GM19240 (cell line): ENCODE results near the gene TOP2A.
"Not testable (repeated sequence)": the region's sequence is repeated elsewhere in the genome, so short reads cannot be mapped to it uniquely, and the experiment has no call there.

ENCODE experiments used
- DNase-seq: peaks from one replicate; pipeline ENCODE4 v3.0.0; 2011; ENCODE audit warnings: low spot score; ENCODE audit not compliant: insufficient read length

TOP2A gene

GRCh38 chr17:40378966-40379365 is 38.7 kb downstream of the TOP2A start:
- no peak for DNase-seq

DNA sequence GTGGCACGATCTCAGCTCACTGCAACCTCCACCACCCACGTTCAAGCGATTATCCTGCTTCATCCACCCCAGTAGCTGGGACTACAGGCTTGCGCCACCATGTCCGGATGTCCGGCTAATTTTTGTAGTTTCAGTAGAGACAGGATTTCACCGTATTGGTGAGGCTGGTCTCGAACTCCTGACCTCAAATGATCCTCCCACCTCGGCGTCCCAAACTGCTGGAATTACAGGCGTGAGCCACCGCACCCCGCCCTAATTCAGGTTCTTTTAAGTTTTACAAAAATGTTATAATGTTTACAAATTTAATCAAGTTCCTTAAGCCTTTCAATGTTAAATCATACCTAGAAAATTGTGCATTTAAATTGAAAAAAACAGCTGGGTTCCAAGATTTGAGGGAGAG is 39.9 kb downstream of the TOP2A start:
- no peak for DNase-seq

DNA sequence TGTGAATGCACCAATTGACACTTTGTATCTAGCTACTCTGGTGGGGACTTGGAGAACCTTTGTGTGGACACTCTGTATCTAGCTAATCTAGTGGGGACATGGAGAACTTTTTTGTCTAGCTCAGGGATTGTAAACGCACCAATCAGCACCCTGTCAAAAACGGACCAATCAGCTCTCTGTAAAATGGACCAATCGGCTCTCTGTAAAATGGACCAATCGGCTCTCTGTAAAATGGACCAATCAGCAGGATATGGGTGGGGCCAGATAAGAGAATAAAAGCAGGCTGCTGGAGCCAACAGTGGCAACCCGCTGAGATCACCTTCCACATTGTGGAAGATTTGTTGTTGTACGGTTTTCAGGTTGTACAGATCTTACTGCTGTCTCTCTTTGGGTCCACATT is 41.2 kb downstream of the TOP2A start:
- DNase-seq, result not testable (repeated sequence)

DNA sequence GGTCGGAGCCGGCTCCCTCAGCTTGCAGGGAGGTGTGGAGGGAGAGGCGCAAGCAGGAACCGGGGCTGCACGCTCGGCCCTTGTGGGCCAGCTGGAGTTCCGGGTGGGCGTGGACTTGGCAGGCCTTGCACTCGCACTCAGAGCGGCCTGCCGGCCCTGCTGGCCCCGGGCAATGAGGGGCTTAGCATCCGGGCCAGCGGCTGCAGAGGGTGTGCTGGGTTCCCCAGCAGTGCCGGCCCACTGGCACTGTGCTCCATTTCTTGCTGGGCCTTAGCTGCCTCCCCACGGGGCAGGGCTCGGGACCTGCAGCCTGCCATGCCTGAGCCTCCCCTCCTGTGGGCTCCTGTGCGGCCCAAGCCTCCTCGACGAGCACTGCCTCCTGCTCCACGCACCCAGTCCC is 41.9 kb downstream of the TOP2A start:
- DNase-seq, result not testable (repeated sequence)

- no peak for DNase-seq
Measured at GRCh38 chr17:40374821-40375498, 42.7 kb downstream of the TOP2A start.

DNA sequence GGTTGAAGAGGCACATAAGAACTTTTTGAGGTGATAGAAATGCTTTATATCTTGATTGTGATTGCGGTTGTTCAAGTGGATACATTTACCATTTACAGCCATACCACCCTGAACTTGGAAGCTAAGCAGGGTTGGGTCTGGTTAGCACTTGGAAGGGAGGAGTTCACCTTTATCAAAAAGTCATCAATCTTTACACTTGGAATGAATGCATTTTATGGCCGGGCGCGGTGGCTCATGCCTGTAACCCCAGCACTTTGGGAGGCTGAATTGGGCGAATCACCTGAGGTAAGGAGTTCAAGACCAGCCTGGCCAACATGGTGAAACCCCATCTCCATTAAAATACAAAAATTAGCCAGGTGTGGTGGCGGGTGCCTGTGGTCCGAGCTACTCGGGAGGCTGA is 43.7 kb downstream of the TOP2A start:
- DNase-seq, result no peak

DNA sequence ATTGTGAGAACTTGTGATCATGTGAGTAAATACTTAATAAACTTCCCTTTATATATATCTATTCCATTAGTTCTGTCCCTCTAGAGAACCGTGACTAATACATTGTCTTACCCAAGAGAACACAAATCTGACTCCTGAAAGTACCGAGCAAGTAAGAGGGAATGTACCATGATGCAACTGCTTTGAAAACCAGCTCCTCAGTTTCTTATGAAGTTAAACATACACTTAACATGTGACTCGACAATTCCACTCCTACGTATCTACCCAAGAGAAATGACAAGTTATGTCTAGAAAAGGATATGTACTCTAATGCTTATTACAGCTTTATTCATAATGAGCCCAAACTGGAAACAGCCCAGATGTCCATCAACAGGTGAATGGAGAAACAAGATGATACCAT is 44.4 kb downstream of the TOP2A start:
- DNase-seq, result no peak

DNA sequence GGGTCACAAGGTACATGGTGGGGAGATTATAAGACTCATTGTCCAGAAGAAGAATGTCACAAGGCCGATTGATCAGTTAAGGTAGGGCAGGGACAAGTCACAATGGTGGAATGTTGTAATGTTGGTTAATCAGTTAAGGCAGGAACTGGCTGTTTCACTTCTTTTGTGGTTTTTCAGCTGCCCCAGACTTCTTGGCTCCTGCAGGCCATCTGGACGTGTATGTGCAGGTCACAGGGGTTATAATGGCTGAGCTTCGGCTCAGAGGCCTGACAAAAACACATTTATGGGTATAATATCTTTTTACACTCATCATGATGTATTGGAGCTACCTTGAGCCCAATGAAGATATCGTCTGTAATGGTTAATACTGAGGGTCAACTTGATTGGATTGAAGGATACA is 45.1 kb downstream of the TOP2A start:
- not testable (repeated sequence) for DNase-seq

DNA sequence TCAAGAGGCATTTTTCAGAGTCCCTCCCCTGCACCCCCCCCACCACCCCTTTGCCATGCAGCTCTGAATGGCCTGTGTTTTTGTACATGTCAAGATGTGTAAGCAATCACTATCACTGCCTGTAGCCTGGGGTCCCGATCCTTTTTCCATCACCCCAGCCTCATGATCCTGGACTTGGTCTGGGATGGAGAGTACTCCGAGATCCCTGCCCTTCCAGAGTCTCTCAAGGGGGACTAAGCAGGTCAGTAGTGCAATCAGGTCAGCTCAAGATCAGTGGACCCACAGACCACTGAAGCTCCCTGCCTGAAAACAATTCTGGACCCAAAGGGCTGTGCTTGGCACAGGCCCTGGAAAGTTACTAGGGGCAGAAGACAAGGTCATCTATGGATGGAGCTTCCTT is 45.7 kb downstream of the TOP2A start:
- DNase-seq, result no peak

DNA sequence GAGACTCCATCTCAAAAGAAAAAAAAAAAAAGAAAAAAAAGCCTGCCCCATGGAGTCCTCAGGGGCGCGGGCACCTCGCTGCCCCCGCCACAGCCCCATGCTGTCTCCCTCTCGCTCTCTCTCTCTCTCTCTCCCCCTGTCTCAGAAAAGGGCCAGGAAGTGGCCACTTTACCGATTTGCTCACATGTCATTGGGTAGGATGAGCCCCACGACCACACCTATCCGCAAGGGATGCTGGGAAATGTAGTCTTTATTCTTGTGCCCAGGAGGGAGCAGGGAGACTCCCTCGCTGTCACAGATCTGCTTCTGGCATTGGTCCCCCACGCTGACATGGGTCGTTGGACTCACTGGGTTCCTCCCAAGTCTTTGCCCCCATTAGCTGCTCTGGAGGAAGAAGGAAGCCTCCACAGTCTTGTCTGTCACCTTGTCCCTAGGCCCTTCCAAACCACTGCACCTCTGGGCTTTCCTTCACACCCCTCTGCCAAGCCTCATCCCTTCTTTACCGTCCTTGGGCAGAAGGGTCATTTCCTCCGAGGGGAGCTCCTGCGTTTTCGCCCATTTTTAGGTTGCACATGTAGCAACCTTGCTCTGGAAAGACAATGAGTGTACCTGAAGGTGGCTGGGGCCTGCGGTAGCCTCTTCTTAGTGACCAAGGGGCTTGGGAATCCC is 46.3 kb downstream of the TOP2A start:
- no peak for DNase-seq

- DNase-seq, result no peak
Measured at GRCh38 chr17:40369923-40370322, 47.8 kb downstream of the TOP2A start.

DNA sequence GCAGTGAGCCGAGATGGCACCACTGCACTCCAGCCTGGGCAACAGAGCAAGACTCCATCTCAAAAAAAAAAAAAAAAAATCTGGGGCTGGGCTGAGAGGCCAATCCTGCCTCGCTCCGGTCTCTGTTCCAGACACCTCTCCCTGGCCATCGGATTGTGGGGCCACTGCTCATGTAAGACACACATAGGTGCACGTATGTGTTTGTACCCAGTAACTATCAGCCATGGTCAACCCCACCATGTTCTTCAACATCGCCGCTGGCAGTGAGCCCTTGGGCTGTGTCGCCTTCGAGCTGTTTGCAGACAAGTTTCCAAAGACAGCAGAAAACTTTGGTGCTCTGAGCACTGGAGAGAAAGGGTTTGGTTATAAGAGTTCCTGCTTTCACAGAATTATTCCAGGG is 50.0 kb downstream of the TOP2A start:
- DNase-seq, result not testable (repeated sequence)

GRCh38 chr17:40366861-40367518 is 50.7 kb downstream of the TOP2A start:
- DNase-seq, result no peak

DNA sequence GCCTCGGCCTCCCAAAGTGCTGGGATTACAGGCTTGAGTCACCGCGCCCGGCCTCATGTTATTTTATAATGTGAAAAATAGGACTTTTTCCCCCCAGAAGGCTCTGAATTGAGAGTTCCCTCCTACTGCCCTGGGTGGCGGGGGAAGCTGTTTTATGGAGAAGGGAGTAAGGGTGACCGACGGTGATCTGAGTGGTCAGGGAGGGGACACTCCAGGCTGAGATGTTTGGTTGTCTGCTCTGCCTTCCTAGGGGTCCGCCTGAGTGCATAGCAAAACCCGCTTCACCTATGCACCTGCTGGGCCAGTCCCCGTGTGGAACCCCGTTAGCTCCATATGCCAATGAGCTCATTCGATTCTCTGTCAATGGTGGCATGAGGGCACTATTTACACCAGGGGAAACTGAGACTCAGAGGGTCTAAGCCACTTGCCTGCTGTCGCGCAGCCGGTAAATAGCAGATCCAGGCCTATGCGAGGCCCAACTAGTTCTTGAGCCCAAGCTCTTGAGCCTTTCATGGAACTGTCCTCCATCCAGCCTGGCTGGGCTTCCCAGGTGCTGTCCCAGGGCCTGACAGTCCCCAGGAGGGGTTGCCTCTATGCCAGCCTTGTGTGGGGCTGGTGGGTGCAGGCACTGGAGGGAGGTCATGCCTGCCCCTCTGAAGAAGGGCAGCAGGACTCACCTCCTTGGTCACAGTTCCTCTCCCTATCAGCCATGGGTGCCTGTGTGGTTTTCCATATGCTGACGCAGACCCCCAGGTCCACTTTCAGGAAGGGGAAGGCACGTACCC is 51.4 kb downstream of the TOP2A start:
- no peak for DNase-seq

- no peak for DNase-seq
Measured at GRCh38 chr17:40364906-40365305, 52.8 kb downstream of the TOP2A start.

DNA sequence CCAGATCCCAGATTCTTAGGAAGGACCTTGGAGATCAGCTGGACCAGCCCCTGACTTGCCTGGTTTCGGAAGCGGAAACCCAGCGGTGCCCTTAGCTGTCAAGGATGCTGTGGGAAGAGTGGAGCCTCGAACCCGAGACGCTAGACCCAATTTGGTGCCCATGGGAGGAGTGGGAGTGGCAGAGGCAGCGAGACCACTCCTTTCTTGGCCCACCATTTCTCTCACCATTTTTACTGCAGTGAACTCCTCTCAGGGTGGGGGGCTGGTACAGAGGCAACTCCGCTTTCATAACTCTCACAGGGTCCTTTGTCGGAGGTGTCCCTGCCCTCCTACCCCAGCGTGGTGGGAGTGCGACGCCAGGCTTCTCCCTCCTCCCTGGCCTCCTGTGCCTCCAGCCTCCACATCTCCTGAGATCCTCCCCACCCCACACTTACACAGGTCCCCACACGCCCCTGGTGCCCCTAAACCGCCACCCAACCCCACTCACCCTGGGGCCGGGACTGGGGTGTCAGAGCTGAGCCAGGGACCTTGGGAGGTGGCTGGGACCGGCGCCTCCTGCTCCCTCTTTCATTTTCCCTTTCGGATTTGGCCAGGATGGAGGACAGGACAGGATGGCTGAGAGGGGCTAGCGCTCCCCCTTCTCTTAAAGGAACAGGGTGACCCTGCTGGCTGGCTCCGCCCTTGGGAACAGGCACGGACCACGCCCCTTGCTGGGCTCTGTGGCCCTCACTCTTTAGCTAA is 53.4 kb downstream of the TOP2A start, which contains the start of gene GJD3:
Gene GJD3, minus strand, starts transcription at position 617 of the 741 bp plus-strand sequence. CDS start 922 bp downstream, outside the sequence.
- DNase-seq, result no peak

GRCh38 chr17:40363111-40363827 is 54.4 kb downstream of the TOP2A start:
- DNase-seq, result peak; percentile 21

DNA sequence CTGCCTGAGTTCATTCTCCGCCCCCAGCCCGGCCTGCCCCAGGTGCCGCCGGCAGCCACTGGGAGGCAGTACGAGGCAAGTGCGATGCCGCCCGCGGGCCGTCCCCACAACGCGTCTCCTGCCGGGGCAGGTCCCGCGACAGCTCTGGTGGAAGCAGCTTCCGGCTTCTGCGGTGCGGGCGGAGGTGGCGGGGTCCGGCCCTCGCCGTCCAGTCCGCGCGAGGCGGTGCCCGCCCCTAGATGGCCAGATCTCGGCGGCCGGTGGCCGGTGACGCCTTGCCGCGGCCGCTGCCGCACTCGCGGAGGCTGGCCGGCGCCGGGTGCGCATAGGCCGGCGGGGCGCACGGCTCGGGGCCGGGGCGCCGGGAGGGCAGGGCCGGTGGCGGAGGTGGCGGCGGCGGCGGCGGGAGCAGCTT is 55.0 kb downstream of the TOP2A start:
- DNase-seq, result peak; percentile 91

DNA sequence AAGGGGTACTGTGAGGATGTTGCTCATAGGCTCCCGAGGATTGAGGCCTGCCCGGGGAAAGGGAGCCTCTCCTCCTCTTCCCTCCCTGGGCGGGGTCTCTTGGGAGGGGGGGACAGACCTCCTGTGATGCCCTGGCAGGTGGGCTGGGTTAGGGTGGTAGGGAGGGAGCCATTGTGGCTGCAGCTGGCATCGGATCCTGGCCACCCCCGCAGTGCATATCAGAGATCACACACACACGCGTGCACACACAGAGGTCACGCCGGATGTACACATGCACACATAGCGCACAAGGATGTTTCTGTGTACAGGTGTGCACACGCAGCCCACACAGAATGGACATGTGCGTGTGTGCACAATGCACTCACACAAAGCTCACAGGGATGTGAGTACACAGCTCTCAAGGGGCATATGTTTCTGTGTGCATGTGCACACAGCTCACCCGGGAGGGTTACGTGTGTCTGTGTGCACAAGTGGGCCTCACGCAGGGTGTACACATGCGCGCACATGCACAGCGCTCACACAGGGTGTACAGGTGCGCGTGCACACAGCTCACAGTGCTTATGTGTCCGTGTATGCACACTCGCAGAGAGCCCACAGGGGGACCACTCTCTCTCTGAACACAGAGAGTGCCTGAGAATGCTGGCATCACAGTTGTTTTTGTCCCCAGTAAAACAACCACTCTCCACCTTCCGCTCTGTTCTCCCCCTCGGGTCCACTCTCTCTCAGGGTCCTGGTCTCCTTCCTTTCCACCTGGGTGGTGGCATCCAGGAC is 55.6 kb downstream of the TOP2A start:
- no peak for DNase-seq
